KMS-11 (cell line): ENCODE results near the gene JAK2.

Source experiments
- H2AFZ ChIP-seq: fragments of 200-600 bp; sonication (generic); 2 replicates; pipeline ENCODE4 v1.6.1; 2016; ENCODE audit warnings: antibody characterized with exemption, mixed run types, low read depth
- H3K27ac ChIP-seq: fragments of 200-600 bp; sonication (generic); 2 replicates; pipeline ENCODE4 v1.6.1; 2016; ENCODE audit warnings: mild to moderate bottlenecking, mixed run types
- H3K27me3 ChIP-seq: fragments of 200-600 bp; sonication (generic); 2 replicates; pipeline ENCODE4 v1.6.1; 2017; ENCODE audit warnings: mild to moderate bottlenecking, low read depth, mixed run types, moderate library complexity; ENCODE audit not compliant: insufficient read depth
- H3K36me3 ChIP-seq: fragments of 200-600 bp; sonication (generic); 2 replicates; pipeline ENCODE4 v1.6.1; 2017; ENCODE audit warnings: mild to moderate bottlenecking, mixed run types; ENCODE audit not compliant: insufficient read depth
- H3K4me1 ChIP-seq: fragments of 200-600 bp; sonication (generic); 2 replicates; pipeline ENCODE4 v1.6.1; 2016; ENCODE audit warnings: mild to moderate bottlenecking, low read depth, mixed run types; ENCODE audit not compliant: poor library complexity, severe bottlenecking
- H3K4me2 ChIP-seq: fragments of 200-600 bp; sonication (generic); 2 replicates; pipeline ENCODE4 v1.7.0; 2016; ENCODE audit warnings: mild to moderate bottlenecking, mixed run types
- H3K4me3 ChIP-seq: fragments of 200-600 bp; sonication (generic); IDR thresholded peaks from 2 replicates; pipeline ENCODE4 v1.6.1; 2017; ENCODE audit warnings: low read depth, low read length, mixed read lengths; ENCODE audit not compliant: insufficient read depth
- H3K79me2 ChIP-seq: fragments of 200-600 bp; sonication (generic); 2 replicates; pipeline ENCODE4 v1.6.1; 2016; ENCODE audit warnings: low read depth, mixed run types; ENCODE audit not compliant: insufficient read depth
- H3K9ac ChIP-seq: fragments of 200-600 bp; sonication (generic); 2 replicates; pipeline ENCODE4 v1.6.1; 2016; ENCODE audit warnings: mild to moderate bottlenecking, mixed run types
- H4K20me1 ChIP-seq: fragments of 200-600 bp; sonication (generic); 2 replicates; pipeline ENCODE4 v1.6.1; 2016; ENCODE audit warnings: mild to moderate bottlenecking, mixed run types; ENCODE audit not compliant: insufficient read depth
- CTCF ChIP-seq: fragments of 200-600 bp; sonication (generic); conservative IDR thresholded peaks from 2 replicates; pipeline ENCODE4 v1.6.1; 2017; ENCODE audit warnings: low read depth, mild to moderate bottlenecking, antibody characterized with exemption, low read length, moderate library complexity, mixed read lengths

The JAK2 gene

GRCh38 chr9:5144217-5144616, 159.1 kb downstream of the JAK2 start:
- no peak overlapping the region for H3K27ac ChIP-seq
- H3K9ac ChIP-seq, result no peak overlapping the region
- H3K4me3 ChIP-seq, result no peak overlapping the region
- no peak overlapping the region for H3K4me2 ChIP-seq
- no peaks in the 10 kb centered on the region for H3K36me3 ChIP-seq
- no peaks in the 10 kb centered on the region for H4K20me1 ChIP-seq
- no peaks in the 10 kb centered on the region for H3K27me3 ChIP-seq
- no peak for TF ChIP-seq CTCF
- H3K4me1 ChIP-seq, result no peaks in the 10 kb centered on the region
- no peak overlapping the region for H2AFZ ChIP-seq
- no peaks in the 10 kb centered on the region for H3K79me2 ChIP-seq

- H3K4me1 ChIP-seq, result no peaks in the 10 kb centered on the region
- TF ChIP-seq CTCF, result no peak
- H3K27me3 ChIP-seq, result no peaks in the 10 kb centered on the region
- H3K4me3 ChIP-seq, result no peak overlapping the region
- no peak overlapping the region for H3K27ac ChIP-seq
- H3K9ac ChIP-seq, result no peak overlapping the region
- no peak overlapping the region for H3K4me2 ChIP-seq
- H2AFZ ChIP-seq, result no peak overlapping the region
- H3K36me3 ChIP-seq, result no peaks in the 10 kb centered on the region
- H3K79me2 ChIP-seq, result no peaks in the 10 kb centered on the region
- H4K20me1 ChIP-seq, result no peaks in the 10 kb centered on the region
Measured at GRCh38 chr9:5146241-5146640, 161.2 kb downstream of the JAK2 start.
